Stomach (tissue), 4 donors: ENCODE measurements around the gene GM2A.

Experiments
- CTCF ChIP-seq, 7 experiments: fragments of 450-650 bp in 4 of 7; fragments of 200-600 bp in 3 of 7; sonication (generic) in 3 of 7; IDR thresholded peaks; one replicate each; pipeline ENCODE4 v1.5.1; 2016 to 2019; ENCODE audit warnings: antibody characterized with exemption in 7 of 7, control low read depth in 2 of 7, mild to moderate bottlenecking in 1 of 7
- EP300 ChIP-seq: sonication (generic); formaldehyde crosslinking; IDR thresholded peaks from one replicate; pipeline ENCODE4 v1.6.1; 2017; ENCODE audit warnings: antibody characterized with exemption
- POLR2A ChIP-seq, 4 donors: fragments of 450-650 bp; IDR thresholded peaks; one replicate each; pipeline ENCODE4 v1.6.1; 2016; ENCODE audit warnings: antibody characterized with exemption in 4 of 4, control low read depth in 2 of 4, mild to moderate bottlenecking in 1 of 4, moderate library complexity in 1 of 4
- POLR2AphosphoS5 ChIP-seq, 3 donors: sonication (generic); formaldehyde crosslinking; IDR thresholded peaks; one replicate each; pipeline ENCODE4 v1.6.1; 2016; ENCODE audit warnings: antibody characterized with exemption in 3 of 3

- TF ChIP-seq POLR2AphosphoS5 (IDR thresholded peaks at IDR 0.05): no peak
- no peak for TF ChIP-seq CTCF (IDR thresholded peaks at IDR 0.05)
- no peak for TF ChIP-seq POLR2A (IDR thresholded peaks at IDR 0.05)
- TF ChIP-seq EP300: no peak
Measured at GRCh38 chr5:151251001-151251551, 1.9 kb upstream of the GM2A start.
